Mesenteric fat pad (tissue), 1 donor: ENCODE data around the gene GPR180. TPM values are rescaled to one million over a fixed set of nuclear protein-coding genes. Genes with fewer than 3 reads are reported as not detected.

Experiments
- DNase-seq: peaks from one replicate; pipeline ENCODE4 v3.0.0-alpha.2; 2020; ENCODE audit warnings: low spot score
- total RNA-seq: library from RNA; stranded (reverse); fragmentation: NEBNext Ultra II Directional; extraction: Animal tissue kit (Norgen Biotek cat#: 25700); gene quantifications from one replicate; pipeline ENCODE4 v1.2.1, GENCODE V29; 2021
- donor health status: DM: yes; HTN: yes; CAD: no.

The GPR180 gene
- total RNA-seq, 1 donor from 2014 or later = 15.7 TPM

GRCh38 chr13:94640721-94641120, 39.1 kb downstream of the GPR180 start:
- no peak for DNase-seq

GRCh38 chr13:94641409-94641941, 39.8 kb downstream of the GPR180 start:
- DNase-seq = no peak

GRCh38 chr13:94646904-94647303, 45.2 kb downstream of the GPR180 start:
- DNase-seq = no peak

- DNase-seq = no peak
These were observed 54.5 kb downstream of the GPR180 start for GRCh38 chr13:94656176-94656575.

- DNase-seq = no peak
These were observed 55.1 kb downstream of the GPR180 start for GRCh38 chr13:94656766-94657165.

- no peak for DNase-seq
These were observed 55.5 kb downstream of the GPR180 start for GRCh38 chr13:94657167-94657566.

- DNase-seq = no peak
These were observed 57.4 kb downstream of the GPR180 start for GRCh38 chr13:94658926-94659597.

- DNase-seq = no peak
These were observed 57.9 kb downstream of the GPR180 start for GRCh38 chr13:94659598-94659946.

- DNase-seq = no peak
These were observed 59.2 kb downstream of the GPR180 start for GRCh38 chr13:94660695-94661326.

GRCh38 chr13:94661406-94661805, 59.7 kb downstream of the GPR180 start:
- DNase-seq = no peak

- no peak for DNase-seq
These were observed 60.8 kb downstream of the GPR180 start for GRCh38 chr13:94662274-94662945.

GRCh38 chr13:94664889-94665288, 63.2 kb downstream of the GPR180 start:
- no peak for DNase-seq

GRCh38 chr13:94666065-94666464, 64.4 kb downstream of the GPR180 start:
- DNase-seq = no peak

- DNase-seq = no peak
These were observed 65.5 kb downstream of the GPR180 start for GRCh38 chr13:94667190-94667589.

- no peak for DNase-seq
These were observed 70.7 kb downstream of the GPR180 start for GRCh38 chr13:94672400-94672799.

GRCh38 chr13:94673851-94674250, 72.2 kb downstream of the GPR180 start:
- no peak for DNase-seq

- DNase-seq = no peak
These were observed 73.1 kb downstream of the GPR180 start for GRCh38 chr13:94674609-94675348.

- no peak for DNase-seq
These were observed 76.1 kb downstream of the GPR180 start for GRCh38 chr13:94677799-94678198.

- no peak for DNase-seq
These were observed 77.2 kb downstream of the GPR180 start for GRCh38 chr13:94678845-94679244.

GRCh38 chr13:94679614-94680013, 78.0 kb downstream of the GPR180 start:
- no peak for DNase-seq

- DNase-seq = no peak
These were observed 80.6 kb downstream of the GPR180 start for GRCh38 chr13:94682229-94682628.

- DNase-seq = no peak
These were observed 81.8 kb downstream of the GPR180 start for GRCh38 chr13:94683409-94683808.
